GM19099 (cell line): ENCODE data around the gene NDRG2.

Experiments used
- POLR2A ChIP-seq: IDR thresholded peaks from 3 replicates; pipeline ENCODE4 v1.6.1; 2011; ENCODE audit warnings: low read depth; ENCODE audit not compliant: insufficient read length; ENCODE audit errors: extremely low read depth

Gene NDRG2

DNA sequence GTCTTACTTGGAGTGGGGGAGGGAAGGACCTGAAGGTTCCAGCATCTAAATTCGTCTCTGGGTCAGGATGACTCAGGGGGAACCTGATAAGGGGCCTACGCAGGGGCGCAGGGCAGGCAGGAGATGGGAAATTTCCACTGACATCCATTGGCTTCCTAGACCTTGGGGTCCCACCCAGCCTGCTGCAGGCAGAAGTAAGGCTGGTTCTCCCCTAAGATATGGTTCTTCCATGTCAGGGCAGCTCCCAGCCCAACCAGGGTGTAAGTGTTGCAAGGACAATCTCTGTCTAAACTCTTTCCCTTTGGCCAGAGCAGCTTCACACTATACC is 2.1 kb upstream of the NDRG2 start:
- no peak for TF ChIP-seq POLR2A

DNA sequence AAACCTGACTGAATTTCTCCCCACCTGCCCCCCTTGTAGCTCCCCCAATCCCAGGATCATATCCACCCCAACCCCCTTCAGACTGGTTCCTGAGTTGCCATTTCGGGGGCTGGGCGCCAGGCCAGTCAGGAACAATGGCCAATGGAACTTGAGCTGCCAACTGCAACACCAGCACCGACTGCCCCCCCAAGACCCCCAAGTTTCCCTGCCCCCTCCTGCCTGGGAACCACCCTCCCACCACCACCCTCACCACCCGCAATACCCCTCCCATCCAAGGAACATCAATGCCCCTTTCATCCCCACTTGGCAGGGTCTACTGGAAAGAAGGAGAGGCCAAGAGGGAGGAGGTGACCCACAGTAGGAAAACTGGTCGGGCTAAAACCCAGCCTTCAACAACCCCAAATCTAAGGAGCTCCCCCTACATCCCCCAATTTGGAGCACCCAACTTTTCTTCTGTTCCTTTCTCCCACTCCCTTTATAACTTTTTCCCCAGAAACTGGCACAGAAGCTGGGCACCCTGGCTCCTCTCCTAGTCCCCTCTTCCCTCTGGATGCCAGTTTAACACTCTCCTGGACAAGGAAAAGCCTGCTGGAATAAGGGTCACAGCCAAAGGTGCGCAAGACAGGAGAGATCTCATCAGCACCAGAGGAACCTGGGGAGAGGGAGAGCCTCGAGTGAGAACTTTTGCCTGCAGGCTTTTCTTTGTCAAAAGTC is 1.6 kb upstream of the NDRG2 start:
- TF ChIP-seq POLR2A: no peak

DNA sequence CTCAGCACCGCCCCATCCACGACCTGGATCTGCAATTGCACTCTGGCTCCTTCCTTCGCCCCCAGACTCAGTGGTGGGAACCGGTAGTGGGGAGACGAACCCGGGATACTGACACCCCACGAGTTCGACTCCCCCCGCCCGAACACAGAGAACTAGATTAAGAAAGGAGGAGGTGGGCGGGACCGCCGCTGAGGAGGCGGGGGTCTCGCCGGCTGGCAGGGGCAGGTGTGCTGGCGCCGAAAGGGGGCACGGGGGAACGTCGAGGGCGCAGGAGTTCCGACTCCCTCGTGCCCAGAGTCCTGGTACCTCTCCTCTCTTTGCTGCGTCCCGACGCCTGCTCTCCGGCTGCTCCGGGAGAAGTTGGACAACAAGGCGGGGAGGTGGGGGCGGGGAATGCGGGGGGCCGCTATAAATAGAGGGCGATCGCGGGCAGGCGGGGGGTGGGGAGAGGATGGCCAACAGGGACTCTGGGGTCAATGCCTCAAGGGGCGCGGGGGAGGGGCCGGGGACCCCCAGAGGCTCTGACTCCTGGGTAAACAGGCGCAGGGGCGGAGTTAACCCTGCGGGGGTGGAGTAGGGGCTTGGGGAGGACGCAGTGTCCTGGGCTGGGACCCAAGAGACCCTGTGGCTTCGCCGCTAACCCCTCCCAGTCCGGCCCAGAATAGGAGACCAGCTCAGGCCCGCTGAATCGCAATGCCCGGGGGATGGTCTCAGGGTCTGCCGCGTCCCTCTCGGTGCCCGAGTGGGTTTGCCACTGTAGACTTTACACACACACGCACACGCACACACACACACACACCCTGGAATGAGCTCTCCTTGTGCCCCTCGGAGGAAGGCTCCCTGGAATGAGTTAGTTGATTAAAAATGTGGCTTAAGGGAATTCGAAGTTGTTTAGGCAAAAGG is 761 bp upstream of the NDRG2 start:
- no peak for TF ChIP-seq POLR2A

DNA sequence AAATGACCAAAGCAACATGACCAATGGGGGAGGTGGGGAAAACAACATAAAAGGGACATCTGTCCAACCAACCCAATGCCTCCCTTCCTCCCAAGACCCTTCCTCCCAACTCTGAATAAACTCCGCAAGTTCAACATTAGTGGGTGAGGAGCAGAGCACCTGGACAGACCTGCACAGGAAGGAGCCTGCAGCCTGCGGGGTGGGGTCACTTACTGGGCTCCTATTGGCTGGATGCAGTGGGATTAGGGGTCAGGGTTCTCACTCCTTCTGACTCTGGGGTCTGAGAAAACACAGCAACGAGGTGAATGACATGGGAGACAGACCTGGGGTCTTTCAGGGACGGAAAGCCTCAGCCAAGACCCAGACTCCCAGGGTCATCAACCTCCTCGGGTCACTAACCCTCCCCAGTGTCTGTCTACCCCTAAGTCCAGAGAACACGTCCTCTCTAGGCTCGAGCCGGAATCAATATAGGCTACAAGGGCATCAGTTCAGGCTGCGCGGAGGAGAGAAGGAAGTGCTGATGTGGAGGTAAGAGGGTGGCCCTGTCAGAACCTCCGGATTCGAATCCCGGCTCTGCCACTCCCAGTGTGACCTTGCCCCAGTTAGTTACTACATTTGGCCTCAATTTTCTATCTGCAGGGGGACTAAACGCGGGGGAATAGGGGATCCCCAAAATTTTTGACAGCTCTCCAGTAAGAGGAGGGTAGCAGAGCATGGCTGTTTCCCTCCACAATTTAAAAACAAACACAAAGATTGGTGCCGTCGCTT is 860 bp downstream of the NDRG2 start:
- no peak for TF ChIP-seq POLR2A

DNA sequence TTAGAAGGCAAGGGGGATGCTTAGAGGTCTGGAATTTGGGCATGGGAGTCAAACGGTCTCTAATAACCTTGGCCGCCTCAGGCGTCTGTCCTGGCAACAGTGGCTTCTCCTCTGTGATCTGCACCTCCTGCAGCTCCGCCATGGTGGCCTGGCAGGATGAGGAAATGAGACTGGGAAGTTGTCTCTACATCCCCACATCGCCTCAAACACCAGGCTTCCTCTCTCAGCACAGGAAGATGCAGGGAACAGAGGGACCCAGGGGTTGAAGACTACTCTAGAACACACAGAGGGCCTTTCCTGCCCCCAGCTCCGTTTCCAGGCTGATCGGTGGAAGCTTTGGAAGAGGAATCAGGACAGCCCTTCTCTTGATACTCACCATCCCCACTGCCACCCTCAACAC is 1.7 kb downstream of the NDRG2 start:
- TF ChIP-seq POLR2A: no peak

DNA sequence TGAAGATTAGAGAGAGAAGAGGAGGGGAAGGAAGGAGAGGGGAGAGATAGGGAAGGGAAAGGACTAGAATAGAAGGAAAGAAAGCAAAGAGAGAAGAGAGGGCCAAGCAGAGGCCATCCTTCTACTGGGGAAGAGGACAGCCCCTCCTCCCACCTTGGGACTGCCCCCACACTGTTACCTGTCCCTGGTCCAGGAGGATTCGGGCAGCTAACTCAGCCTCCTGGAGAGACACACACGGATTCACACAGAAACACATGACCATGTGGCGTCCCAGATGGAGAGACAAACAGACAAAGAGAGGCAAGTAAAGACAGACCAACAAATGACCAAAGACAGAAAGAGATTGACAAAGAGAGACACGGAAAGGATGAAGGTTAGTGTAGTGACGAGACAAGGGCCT is 2.2 kb downstream of the NDRG2 start:
- no peak for TF ChIP-seq POLR2A

DNA sequence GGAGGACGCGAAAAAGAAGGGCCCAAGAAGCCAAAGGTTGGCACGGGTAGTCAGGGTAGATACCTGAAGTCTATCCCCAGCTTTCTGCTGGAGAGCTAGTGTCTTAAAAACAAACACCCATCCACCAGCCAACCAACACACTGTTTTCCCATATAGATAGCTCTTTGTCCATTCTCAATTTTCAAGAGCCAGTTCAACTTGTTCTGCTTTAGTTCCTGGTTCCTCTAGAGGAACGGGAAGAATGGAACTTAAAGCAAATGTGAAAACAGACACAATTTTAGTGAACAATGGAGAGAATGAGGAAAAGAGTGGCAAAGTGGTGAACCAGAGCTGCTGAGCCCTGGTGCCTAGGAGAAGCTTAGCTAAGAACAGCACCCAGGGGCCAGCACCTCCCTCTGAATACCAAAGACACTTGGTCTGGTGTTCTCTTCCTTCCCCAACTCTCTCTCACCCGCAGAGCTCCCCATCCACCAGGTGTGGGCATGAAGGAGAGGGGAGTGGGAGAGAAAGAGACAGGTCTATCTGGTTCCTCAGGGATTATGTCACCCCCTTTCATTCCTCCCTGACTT is 3.8 kb downstream of the NDRG2 start:
- TF ChIP-seq POLR2A: no peak

DNA sequence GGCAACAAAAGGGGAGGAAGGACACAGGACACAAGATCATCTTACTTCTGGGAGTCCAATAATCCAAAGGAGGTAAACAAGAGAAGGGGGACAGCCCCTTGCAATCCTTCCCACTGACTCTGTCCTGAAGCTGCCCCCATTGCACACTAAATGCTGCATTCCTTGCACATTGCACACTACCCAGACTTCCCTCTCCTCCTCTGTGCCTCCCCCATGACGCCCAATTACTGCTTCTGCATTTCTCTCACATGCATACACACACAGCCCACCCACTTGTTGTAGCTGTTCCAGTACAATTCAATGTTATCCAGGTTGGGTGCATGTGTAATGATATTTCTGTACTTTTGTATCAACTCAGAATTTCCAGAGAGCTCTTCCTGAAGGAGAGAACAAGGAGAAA is 5.5 kb downstream of the NDRG2 start:
- no peak for TF ChIP-seq POLR2A

DNA sequence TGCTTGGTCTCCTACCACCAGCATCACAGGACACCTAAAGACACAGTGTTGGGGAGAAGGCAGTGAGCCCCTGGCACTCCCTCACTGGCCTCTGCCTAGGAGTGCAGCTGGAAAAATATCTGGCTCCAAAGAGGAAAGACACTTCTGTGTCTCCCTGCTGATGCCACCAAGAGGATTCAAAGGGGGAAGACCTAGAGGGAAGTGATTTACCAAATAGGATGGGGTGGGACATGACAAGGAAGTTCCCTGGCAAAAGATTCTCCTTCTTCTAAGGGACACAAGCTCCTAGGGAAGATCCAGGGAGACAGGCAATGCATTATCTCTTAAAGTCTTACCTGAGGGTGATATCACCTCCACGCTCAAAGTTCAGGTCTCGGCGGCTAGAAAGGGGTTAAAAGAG is 6.1 kb downstream of the NDRG2 start:
- TF ChIP-seq POLR2A: no peak

DNA sequence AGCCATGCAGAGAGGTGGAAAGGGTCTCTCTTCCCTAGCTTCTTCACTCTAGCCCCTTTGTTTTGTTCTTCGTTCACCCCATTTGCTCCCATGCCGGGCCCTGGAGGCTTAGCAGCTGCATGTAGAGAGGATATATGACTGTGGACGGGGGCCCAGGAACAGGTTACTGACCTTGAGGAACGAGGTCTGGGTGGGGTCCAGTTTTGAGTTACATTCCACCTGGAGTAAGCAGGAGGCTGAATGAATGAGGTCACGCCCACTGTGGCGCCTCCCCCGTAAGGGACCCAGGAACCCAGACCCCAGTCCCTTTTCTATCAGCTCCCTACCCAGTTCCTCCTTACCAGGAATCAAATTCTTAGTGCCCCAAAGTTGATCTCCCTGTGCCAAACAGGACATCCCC is 6.6 kb downstream of the NDRG2 start:
- TF ChIP-seq POLR2A: no peak

DNA sequence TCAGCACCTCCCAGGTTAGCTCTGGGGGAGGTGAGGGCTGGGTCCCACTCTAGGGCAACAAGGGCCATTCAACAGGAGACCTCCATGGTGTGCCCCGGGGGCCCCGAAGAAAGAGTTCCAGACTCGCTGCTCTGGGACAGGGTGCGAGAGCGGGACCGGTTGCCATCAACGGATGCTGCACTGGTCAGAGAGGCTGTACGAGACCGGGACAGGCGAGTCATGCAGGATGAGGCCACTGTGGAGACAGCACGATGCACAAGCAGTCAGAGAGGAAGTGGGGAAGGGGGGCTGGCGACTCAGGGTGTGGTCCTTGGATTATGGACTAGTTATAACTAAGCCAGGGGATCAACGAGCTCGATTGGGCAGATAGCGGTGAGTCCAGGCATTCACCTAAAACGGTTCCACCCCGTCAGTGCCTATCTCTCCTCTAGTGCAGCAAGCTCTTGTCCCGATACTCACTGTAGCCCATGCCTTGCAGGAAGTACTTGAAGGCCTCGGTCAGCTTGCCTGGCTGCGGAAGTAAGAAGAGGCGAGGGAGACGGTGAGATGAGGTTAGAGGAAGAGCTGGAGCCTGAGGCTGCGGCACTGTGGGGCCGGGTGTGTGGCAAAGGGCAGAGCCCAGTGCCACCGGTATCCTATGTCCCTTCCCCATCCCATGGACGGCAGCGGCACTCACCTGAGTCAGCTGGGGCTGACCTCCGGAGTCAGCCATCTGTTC is 7.2 kb downstream of the NDRG2 start:
- TF ChIP-seq POLR2A: no peak

DNA sequence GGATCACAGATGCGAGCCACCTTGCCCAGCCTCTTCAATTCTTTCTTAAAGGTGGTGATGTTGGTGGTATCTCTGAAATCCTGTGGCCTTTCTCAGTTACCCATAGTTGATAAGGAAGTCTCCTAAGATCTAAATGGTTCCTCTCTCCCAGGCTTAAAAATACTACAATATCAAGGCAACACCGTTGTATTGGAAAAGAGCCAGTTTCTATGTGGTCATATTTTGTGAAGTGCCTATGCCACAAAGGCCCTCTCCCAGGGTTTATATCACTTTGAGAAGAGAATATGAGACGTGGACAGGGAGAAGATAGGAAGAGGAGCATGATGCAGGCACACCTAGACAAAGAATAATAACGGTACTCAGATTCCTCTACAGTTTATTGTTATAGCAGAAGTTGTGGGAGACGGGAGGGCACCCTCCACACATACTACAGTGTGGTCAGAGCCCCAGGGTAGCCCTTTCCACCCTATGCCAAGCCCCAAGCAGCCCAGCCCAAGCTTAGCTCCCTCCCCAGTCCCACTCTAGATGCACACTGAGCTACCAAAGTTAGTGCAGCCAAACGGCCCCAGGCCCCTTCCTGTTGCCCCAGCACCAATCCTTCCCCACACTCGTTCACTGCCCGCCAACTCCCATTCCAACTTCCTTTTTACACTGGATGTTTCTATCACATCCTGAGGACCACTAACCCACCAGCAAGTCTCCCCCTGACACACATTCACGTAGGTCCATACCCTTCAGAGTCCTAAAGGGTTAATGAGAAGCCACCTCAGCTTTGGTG is 8.3 kb downstream of the NDRG2 start:
- no peak for TF ChIP-seq POLR2A

DNA sequence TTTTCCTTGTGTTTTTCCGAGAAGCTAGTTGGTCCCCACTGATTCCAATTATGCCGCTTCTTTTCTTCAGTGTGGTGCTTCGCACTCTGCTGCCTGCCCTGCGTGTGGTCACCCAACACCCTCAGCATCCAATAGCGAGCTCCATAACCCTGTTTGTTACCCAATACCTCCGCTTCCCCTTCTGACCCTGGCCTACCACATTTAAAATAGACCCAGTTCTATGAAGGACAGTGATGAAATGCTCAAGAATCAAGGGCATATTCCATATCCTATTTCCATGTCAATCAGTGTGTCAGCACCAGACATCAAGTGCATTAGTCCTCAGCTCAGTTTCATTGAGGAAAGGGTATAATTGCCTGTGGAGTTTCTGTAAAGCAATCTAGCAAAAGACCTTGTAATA is 9.5 kb downstream of the NDRG2 start:
- TF ChIP-seq POLR2A: no peak

DNA sequence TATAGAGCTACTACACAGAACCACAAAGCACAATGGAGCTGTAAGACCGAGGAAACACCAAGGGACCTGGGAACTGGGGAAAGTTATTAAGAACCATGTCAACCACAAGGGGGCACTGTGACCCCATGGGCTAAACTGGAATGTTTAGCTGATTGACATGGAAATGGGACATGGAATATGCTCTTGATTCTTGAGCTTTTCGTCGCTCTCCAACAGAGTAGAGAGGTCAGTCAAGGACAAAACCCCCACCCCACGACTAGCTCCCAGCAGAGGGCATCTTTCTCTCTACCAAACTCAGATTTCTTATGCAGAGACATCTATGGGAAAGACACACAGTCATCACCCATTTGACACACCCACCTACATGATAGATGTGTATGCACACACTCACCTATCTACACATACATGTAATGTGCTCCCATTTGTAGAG is 10.1 kb downstream of the NDRG2 start:
- no peak for TF ChIP-seq POLR2A
